C4-2B (cell line): ENCODE results near the gene TNRC18.

Experiments
- CTCF ChIP-seq: fragments of 450-650 bp; conservative IDR thresholded peaks from 2 replicates; pipeline ENCODE4 v1.5.1; 2017; ENCODE audit warnings: mild to moderate bottlenecking
- ZFX ChIP-seq: fragments of 450-650 bp; IDR thresholded peaks from 2 replicates; pipeline ENCODE4 v1.6.1; 2017

DNA sequence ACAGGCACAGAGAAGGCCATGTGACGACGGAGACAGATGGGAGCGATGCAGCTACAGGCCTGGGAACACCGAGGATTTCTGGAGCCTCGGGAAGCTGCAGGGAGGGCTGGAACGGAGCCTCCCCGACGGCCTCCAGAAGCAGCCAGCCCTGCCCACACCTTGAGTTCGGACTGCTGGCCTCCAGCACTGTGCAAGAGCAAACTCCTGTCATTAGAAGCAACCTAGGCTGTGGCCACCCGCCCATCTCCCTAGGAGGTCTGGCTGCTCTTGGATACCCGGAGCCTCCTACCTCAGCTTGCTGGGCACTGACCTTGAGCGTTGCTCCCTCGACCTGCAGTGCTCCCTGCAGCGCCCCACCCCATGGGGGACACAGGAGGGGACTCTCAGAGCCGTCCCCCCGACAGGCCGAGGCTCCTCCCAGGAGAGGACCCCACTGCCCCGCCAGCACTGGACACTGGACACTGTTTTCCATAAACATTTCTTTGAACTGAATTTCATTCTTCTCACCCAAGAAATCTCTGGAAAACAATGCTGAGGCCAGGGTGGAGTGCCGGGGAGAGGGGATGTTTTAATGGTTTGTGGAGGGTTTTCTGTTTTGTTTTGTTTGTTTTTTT, 22.5 kb upstream of the TNRC18 start:
- TF ChIP-seq ZFX, result no peak
- no peak for TF ChIP-seq CTCF
